Neural cell (in vitro differentiated cells): Measurements from ENCODE around the gene USP16.

Source experiments
- EP300 ChIP-seq: fragments of 450-650 bp; conservative IDR thresholded peaks from 2 replicates; pipeline ENCODE4 v1.6.1; 2014; ENCODE audit warnings: antibody characterized with exemption, mild to moderate bottlenecking, moderate library complexity; ENCODE audit not compliant: poor library complexity, severe bottlenecking
- EZH2 ChIP-seq: fragments of 200-600, 300-800 bp; shearing (Covaris generic), sonication (generic); IDR thresholded peaks from 2 replicates; pipeline ENCODE4 v1.6.1; 2014; ENCODE audit warnings: antibody characterized with exemption, low read length, borderline replicate concordance, mild to moderate bottlenecking; ENCODE audit not compliant: insufficient read depth, poor library complexity, severe bottlenecking
- MXI1 ChIP-seq: fragments of 450-650 bp; conservative IDR thresholded peaks from 2 replicates; pipeline ENCODE4 v1.6.1; 2014; ENCODE audit warnings: antibody characterized with exemption, mild to moderate bottlenecking; ENCODE audit not compliant: poor library complexity, severe bottlenecking
- POLR2AphosphoS5 ChIP-seq: IDR thresholded peaks from 2 replicates; pipeline ENCODE4 v1.6.1; 2012
- SMC3 ChIP-seq: fragments of 450-650 bp; conservative IDR thresholded peaks from 2 replicates; pipeline ENCODE4 v1.6.1; 2014; ENCODE audit warnings: antibody characterized with exemption, mild to moderate bottlenecking, moderate library complexity; ENCODE audit not compliant: poor library complexity
- TAF1 ChIP-seq: IDR thresholded peaks from 2 replicates; pipeline ENCODE4 v1.6.1; 2012; ENCODE audit warnings: low read depth
- TF ChIP-seq, protein P1 (sequence below): fragments of 450-650 bp; IDR thresholded peaks from 2 replicates; pipeline ENCODE4 v1.5.1; 2014; ENCODE audit warnings: antibody characterized with exemption, mild to moderate bottlenecking, moderate library complexity; ENCODE audit not compliant: poor library complexity, severe bottlenecking
- TF ChIP-seq, protein P2 (sequence below): IDR thresholded peaks from 2 replicates; pipeline ENCODE4 v1.6.1; 2012; ENCODE audit warnings: borderline replicate concordance

GRCh38 chr21:29056538-29057050 is 32.1 kb downstream of the USP16 start:
- TF ChIP-seq, protein P1, sequence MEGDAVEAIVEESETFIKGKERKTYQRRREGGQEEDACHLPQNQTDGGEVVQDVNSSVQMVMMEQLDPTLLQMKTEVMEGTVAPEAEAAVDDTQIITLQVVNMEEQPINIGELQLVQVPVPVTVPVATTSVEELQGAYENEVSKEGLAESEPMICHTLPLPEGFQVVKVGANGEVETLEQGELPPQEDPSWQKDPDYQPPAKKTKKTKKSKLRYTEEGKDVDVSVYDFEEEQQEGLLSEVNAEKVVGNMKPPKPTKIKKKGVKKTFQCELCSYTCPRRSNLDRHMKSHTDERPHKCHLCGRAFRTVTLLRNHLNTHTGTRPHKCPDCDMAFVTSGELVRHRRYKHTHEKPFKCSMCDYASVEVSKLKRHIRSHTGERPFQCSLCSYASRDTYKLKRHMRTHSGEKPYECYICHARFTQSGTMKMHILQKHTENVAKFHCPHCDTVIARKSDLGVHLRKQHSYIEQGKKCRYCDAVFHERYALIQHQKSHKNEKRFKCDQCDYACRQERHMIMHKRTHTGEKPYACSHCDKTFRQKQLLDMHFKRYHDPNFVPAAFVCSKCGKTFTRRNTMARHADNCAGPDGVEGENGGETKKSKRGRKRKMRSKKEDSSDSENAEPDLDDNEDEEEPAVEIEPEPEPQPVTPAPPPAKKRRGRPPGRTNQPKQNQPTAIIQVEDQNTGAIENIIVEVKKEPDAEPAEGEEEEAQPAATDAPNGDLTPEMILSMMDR: no peak
- TF ChIP-seq EZH2 (no peak), POLR2AphosphoS5 (no peak), TAF1 (no peak), EP300 (no peak), MXI1 (no peak), SMC3 (no peak)
- TF ChIP-seq, protein P2, sequence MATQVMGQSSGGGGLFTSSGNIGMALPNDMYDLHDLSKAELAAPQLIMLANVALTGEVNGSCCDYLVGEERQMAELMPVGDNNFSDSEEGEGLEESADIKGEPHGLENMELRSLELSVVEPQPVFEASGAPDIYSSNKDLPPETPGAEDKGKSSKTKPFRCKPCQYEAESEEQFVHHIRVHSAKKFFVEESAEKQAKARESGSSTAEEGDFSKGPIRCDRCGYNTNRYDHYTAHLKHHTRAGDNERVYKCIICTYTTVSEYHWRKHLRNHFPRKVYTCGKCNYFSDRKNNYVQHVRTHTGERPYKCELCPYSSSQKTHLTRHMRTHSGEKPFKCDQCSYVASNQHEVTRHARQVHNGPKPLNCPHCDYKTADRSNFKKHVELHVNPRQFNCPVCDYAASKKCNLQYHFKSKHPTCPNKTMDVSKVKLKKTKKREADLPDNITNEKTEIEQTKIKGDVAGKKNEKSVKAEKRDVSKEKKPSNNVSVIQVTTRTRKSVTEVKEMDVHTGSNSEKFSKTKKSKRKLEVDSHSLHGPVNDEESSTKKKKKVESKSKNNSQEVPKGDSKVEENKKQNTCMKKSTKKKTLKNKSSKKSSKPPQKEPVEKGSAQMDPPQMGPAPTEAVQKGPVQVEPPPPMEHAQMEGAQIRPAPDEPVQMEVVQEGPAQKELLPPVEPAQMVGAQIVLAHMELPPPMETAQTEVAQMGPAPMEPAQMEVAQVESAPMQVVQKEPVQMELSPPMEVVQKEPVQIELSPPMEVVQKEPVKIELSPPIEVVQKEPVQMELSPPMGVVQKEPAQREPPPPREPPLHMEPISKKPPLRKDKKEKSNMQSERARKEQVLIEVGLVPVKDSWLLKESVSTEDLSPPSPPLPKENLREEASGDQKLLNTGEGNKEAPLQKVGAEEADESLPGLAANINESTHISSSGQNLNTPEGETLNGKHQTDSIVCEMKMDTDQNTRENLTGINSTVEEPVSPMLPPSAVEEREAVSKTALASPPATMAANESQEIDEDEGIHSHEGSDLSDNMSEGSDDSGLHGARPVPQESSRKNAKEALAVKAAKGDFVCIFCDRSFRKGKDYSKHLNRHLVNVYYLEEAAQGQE: no peak
